Bone marrow (tissue), 2 donors: ENCODE measurements around the gene SLC31A1.
"Not testable (repeated sequence)": the region's sequence is repeated elsewhere in the genome, so short reads cannot be mapped to it uniquely, and the experiment has no call there.

Source experiments
- DNase-seq, 2 donors: peaks; one replicate each; lab custom pipeline; 2025; lab: John Stamatoyannopoulos, UW

SLC31A1 gene

GRCh38 chr9:113266174-113266573 is 44.8 kb downstream of the SLC31A1 start:
- no peak for DNase-seq

- DNase-seq, result no peak
Measured at GRCh38 chr9:113267911-113268566, 46.7 kb downstream of the SLC31A1 start.

- no peak for DNase-seq
Measured at GRCh38 chr9:113269355-113269754, 48.0 kb downstream of the SLC31A1 start.

GRCh38 chr9:113269871-113270270 is 48.5 kb downstream of the SLC31A1 start:
- no peak for DNase-seq

- DNase-seq, result peak in 1 of 2 donors; percentile 52
Measured at GRCh38 chr9:113274474-113275156, 53.3 kb downstream of the SLC31A1 start.

- DNase-seq, result peak; percentile 84 to 97
Measured at GRCh38 chr9:113275157-113276131, 54.1 kb downstream of the SLC31A1 start, which contains the start of the genes CDC26 and PRPF4. Gene CDC26, minus strand, starts transcription at chr9:113275572. Its CDS starts 3,065 bp downstream, at chr9:113272507. Gene PRPF4, plus strand, starts transcription at chr9:113275658. Its CDS starts 86 bp downstream, at chr9:113275744.

- no peak for DNase-seq
Measured at GRCh38 chr9:113278840-113279239, 57.5 kb downstream of the SLC31A1 start.

GRCh38 chr9:113281356-113281755 is 60.0 kb downstream of the SLC31A1 start:
- DNase-seq, result no peak

- DNase-seq, result no peak
Measured at GRCh38 chr9:113289091-113289490, 67.7 kb downstream of the SLC31A1 start.

- no peak for DNase-seq
Measured at GRCh38 chr9:113290052-113290607, 68.8 kb downstream of the SLC31A1 start.

GRCh38 chr9:113293285-113293878 is 72.0 kb downstream of the SLC31A1 start:
- DNase-seq, result no peak

GRCh38 chr9:113296247-113296646 is 74.9 kb downstream of the SLC31A1 start:
- not testable (repeated sequence) for DNase-seq

GRCh38 chr9:113296796-113297558 is 75.6 kb downstream of the SLC31A1 start:
- DNase-seq, result no peak

- no peak for DNase-seq
Measured at GRCh38 chr9:113298311-113298710, 77.0 kb downstream of the SLC31A1 start.

GRCh38 chr9:113298924-113299770 is 77.8 kb downstream of the SLC31A1 start:
- DNase-seq, result no peak

GRCh38 chr9:113299800-113300292 is 78.5 kb downstream of the SLC31A1 start:
- peak in 1 of 2 donors; percentile 39 for DNase-seq

GRCh38 chr9:113301548-113301947 is 80.2 kb downstream of the SLC31A1 start:
- DNase-seq, result no peak

GRCh38 chr9:113302792-113303418 is 81.6 kb downstream of the SLC31A1 start, which contains the start of gene RNF183:
Gene RNF183, minus strand, starts transcription at chr9:113303376. Its CDS starts 5,192 bp downstream, at chr9:113298184.
- no peak for DNase-seq

GRCh38 chr9:113306566-113306965 is 85.2 kb downstream of the SLC31A1 start:
- DNase-seq, result no peak
